Activated T-cell treated with anti-CD3 and anti-CD28 coated beads, Interleukin-2, amount 50 U/mL, for 24 hours (primary cell): Measurements from ENCODE around the gene DNAJB8.

Experiments used
- DNase-seq: peaks from one replicate; pipeline ENCODE4 v3.0.0-alpha.2; 2020
- H3K27ac Mint-ChIP-seq: 2 replicates; pipeline ENCODE4 v1.8.0; 2020; ENCODE audit warnings: mild to moderate bottlenecking, mixed read lengths
- H3K27me3 Mint-ChIP-seq: 2 replicates; pipeline ENCODE4 v1.8.0; 2020; ENCODE audit warnings: mixed read lengths
- H3K36me3 Mint-ChIP-seq: 2 replicates; pipeline ENCODE4 v1.8.0; 2020; ENCODE audit warnings: low read depth, mixed read lengths
- H3K4me1 Mint-ChIP-seq: 2 replicates; pipeline ENCODE4 v1.8.0; 2020; ENCODE audit warnings: low read depth, mixed read lengths
- H3K4me3 Mint-ChIP-seq: 2 replicates; pipeline ENCODE4 v1.8.0; 2020; ENCODE audit warnings: mild to moderate bottlenecking, moderate library complexity, mixed read lengths
- H3K9me3 Mint-ChIP-seq: 2 replicates; pipeline ENCODE4 v1.8.0; 2020; ENCODE audit warnings: mixed read lengths

DNAJB8 gene

GRCh38 chr3:128443771-128444170 is 22.9 kb downstream of the DNAJB8 start:
- Mint-ChIP-seq H3K4me3 (no peak overlapping the region), H3K27ac (no peak overlapping the region), H3K27me3 (peaks cover 22% of the 10 kb centered on the region), H3K4me1 (peaks cover 18% of the 10 kb centered on the region), H3K9me3 (peaks cover 15% of the 10 kb centered on the region), H3K36me3 (peaks cover 5% of the 10 kb centered on the region)
- no peak for DNase-seq

- Mint-ChIP-seq H3K27ac (no peak overlapping the region), H3K36me3 (peaks cover 3% of the 10 kb centered on the region), H3K9me3 (peaks cover 9% of the 10 kb centered on the region), H3K4me1 (peaks cover 12% of the 10 kb centered on the region), H3K4me3 (no peak overlapping the region), H3K27me3 (peaks cover 22% of the 10 kb centered on the region)
- no peak for DNase-seq
These were observed 23.7 kb downstream of the DNAJB8 start for GRCh38 chr3:128442949-128443348.

- peaks cover 4% of the 10 kb centered on the region for H3K9me3 Mint-ChIP-seq
- H3K4me1 Mint-ChIP-seq = peaks cover 3% of the 10 kb centered on the region
- H3K27ac Mint-ChIP-seq = no peak overlapping the region
- no peak for DNase-seq
- no peak overlapping the region for H3K4me3 Mint-ChIP-seq
- peaks cover 27% of the 10 kb centered on the region for H3K27me3 Mint-ChIP-seq
- H3K36me3 Mint-ChIP-seq = no peaks in the 10 kb centered on the region
These were observed 24.6 kb downstream of the DNAJB8 start for GRCh38 chr3:128442070-128442469.

GRCh38 chr3:128439226-128439625 is 27.5 kb downstream of the DNAJB8 start:
- H3K4me1 Mint-ChIP-seq = no peaks in the 10 kb centered on the region
- no peak overlapping the region for H3K27ac Mint-ChIP-seq
- DNase-seq = no peak
- peaks cover 35% of the 10 kb centered on the region for H3K27me3 Mint-ChIP-seq
- H3K36me3 Mint-ChIP-seq = no peaks in the 10 kb centered on the region
- no peaks in the 10 kb centered on the region for H3K9me3 Mint-ChIP-seq
- no peak overlapping the region for H3K4me3 Mint-ChIP-seq

GRCh38 chr3:128438488-128439072 is 28.1 kb downstream of the DNAJB8 start:
- Mint-ChIP-seq H3K4me3 (no peak overlapping the region), H3K36me3 (no peaks in the 10 kb centered on the region), H3K27ac (no peak overlapping the region), H3K4me1 (no peaks in the 10 kb centered on the region), H3K27me3 (peaks cover 40% of the 10 kb centered on the region), H3K9me3 (no peaks in the 10 kb centered on the region)
- no peak for DNase-seq

GRCh38 chr3:128436214-128436613 is 30.5 kb downstream of the DNAJB8 start:
- Mint-ChIP-seq H3K4me1 (peaks cover 12% of the 10 kb centered on the region), H3K4me3 (no peak overlapping the region), H3K27ac (no peak overlapping the region), H3K36me3 (no peaks in the 10 kb centered on the region), H3K27me3 (peaks cover 51% of the 10 kb centered on the region), H3K9me3 (no peaks in the 10 kb centered on the region)
- DNase-seq = no peak

GRCh38 chr3:128435561-128435960 is 31.1 kb downstream of the DNAJB8 start:
- H3K27me3 Mint-ChIP-seq = peaks cover 58% of the 10 kb centered on the region
- no peaks in the 10 kb centered on the region for H3K9me3 Mint-ChIP-seq
- H3K36me3 Mint-ChIP-seq = no peaks in the 10 kb centered on the region
- H3K4me1 Mint-ChIP-seq = peaks cover 12% of the 10 kb centered on the region
- H3K4me3 Mint-ChIP-seq = no peak overlapping the region
- no peak for DNase-seq
- H3K27ac Mint-ChIP-seq = no peak overlapping the region

- H3K4me1 Mint-ChIP-seq = peaks cover 12% of the 10 kb centered on the region
- H3K9me3 Mint-ChIP-seq = no peaks in the 10 kb centered on the region
- no peak for DNase-seq
- H3K4me3 Mint-ChIP-seq = no peak overlapping the region
- no peaks in the 10 kb centered on the region for H3K36me3 Mint-ChIP-seq
- no peak overlapping the region for H3K27ac Mint-ChIP-seq
- peaks cover 59% of the 10 kb centered on the region for H3K27me3 Mint-ChIP-seq
These were observed 31.6 kb downstream of the DNAJB8 start for GRCh38 chr3:128435058-128435457.

GRCh38 chr3:128434524-128434923 is 32.2 kb downstream of the DNAJB8 start:
- H3K27ac Mint-ChIP-seq = no peak overlapping the region
- H3K36me3 Mint-ChIP-seq = no peaks in the 10 kb centered on the region
- no peaks in the 10 kb centered on the region for H3K9me3 Mint-ChIP-seq
- peaks cover 12% of the 10 kb centered on the region for H3K4me1 Mint-ChIP-seq
- DNase-seq = no peak
- H3K4me3 Mint-ChIP-seq = no peak overlapping the region
- peaks cover 59% of the 10 kb centered on the region for H3K27me3 Mint-ChIP-seq

GRCh38 chr3:128433837-128434165 is 32.9 kb downstream of the DNAJB8 start:
- H3K27me3 Mint-ChIP-seq = peaks cover 57% of the 10 kb centered on the region

GRCh38 chr3:128432971-128433836 is 33.5 kb downstream of the DNAJB8 start:
- Mint-ChIP-seq H3K36me3 (no peaks in the 10 kb centered on the region), H3K27me3 (peaks cover 58% of the 10 kb centered on the region), H3K4me3 (no peak overlapping the region), H3K27ac (no peak overlapping the region), H3K4me1 (peaks cover 12% of the 10 kb centered on the region), H3K9me3 (no peaks in the 10 kb centered on the region)
- DNase-seq = no peak

More at GRCh38 chr3:128433837-128434165, 32.9 kb downstream of the DNAJB8 start:
- no peak for DNase-seq
- Mint-ChIP-seq H3K36me3 (no peaks in the 10 kb centered on the region), H3K4me1 (peaks cover 12% of the 10 kb centered on the region), H3K4me3 (no peak overlapping the region), H3K27ac (no peak overlapping the region), H3K9me3 (no peaks in the 10 kb centered on the region)

GRCh38 chr3:128432301-128432970 is 34.3 kb downstream of the DNAJB8 start:
- no peak for DNase-seq
- peak overlapping the region; percentile 24 for H3K27ac Mint-ChIP-seq
- no peak overlapping the region for H3K4me3 Mint-ChIP-seq
- peaks cover 63% of the 10 kb centered on the region for H3K27me3 Mint-ChIP-seq
- H3K9me3 Mint-ChIP-seq = no peaks in the 10 kb centered on the region
- H3K36me3 Mint-ChIP-seq = no peaks in the 10 kb centered on the region
- H3K4me1 Mint-ChIP-seq = peaks cover 12% of the 10 kb centered on the region

- no peaks in the 10 kb centered on the region for H3K36me3 Mint-ChIP-seq
- peaks cover 66% of the 10 kb centered on the region for H3K27me3 Mint-ChIP-seq
- DNase-seq = no peak
- no peak overlapping the region for H3K4me3 Mint-ChIP-seq
- H3K27ac Mint-ChIP-seq = no peak overlapping the region
- peaks cover 12% of the 10 kb centered on the region for H3K4me1 Mint-ChIP-seq
- no peaks in the 10 kb centered on the region for H3K9me3 Mint-ChIP-seq
These were observed 34.8 kb downstream of the DNAJB8 start for GRCh38 chr3:128431803-128432300.

- Mint-ChIP-seq H3K4me1 (peaks cover 12% of the 10 kb centered on the region), H3K4me3 (no peak overlapping the region), H3K27ac (no peak overlapping the region), H3K36me3 (no peaks in the 10 kb centered on the region), H3K9me3 (no peaks in the 10 kb centered on the region), H3K27me3 (peaks cover 62% of the 10 kb centered on the region)
- DNase-seq = no peak
These were observed 36.0 kb downstream of the DNAJB8 start for GRCh38 chr3:128430731-128431130.

- no peak for DNase-seq
- Mint-ChIP-seq H3K27me3 (peaks cover 61% of the 10 kb centered on the region), H3K36me3 (no peaks in the 10 kb centered on the region), H3K27ac (no peak overlapping the region), H3K4me1 (peaks cover 12% of the 10 kb centered on the region), H3K4me3 (no peak overlapping the region), H3K9me3 (no peaks in the 10 kb centered on the region)
These were observed 36.4 kb downstream of the DNAJB8 start for GRCh38 chr3:128430301-128430700.
